ENCODE results near the gene ATRNL1. TPM values are rescaled to one million over a fixed set of nuclear protein-coding genes. Genes with fewer than 3 reads are reported as not detected.

The ATRNL1 gene, protein sequence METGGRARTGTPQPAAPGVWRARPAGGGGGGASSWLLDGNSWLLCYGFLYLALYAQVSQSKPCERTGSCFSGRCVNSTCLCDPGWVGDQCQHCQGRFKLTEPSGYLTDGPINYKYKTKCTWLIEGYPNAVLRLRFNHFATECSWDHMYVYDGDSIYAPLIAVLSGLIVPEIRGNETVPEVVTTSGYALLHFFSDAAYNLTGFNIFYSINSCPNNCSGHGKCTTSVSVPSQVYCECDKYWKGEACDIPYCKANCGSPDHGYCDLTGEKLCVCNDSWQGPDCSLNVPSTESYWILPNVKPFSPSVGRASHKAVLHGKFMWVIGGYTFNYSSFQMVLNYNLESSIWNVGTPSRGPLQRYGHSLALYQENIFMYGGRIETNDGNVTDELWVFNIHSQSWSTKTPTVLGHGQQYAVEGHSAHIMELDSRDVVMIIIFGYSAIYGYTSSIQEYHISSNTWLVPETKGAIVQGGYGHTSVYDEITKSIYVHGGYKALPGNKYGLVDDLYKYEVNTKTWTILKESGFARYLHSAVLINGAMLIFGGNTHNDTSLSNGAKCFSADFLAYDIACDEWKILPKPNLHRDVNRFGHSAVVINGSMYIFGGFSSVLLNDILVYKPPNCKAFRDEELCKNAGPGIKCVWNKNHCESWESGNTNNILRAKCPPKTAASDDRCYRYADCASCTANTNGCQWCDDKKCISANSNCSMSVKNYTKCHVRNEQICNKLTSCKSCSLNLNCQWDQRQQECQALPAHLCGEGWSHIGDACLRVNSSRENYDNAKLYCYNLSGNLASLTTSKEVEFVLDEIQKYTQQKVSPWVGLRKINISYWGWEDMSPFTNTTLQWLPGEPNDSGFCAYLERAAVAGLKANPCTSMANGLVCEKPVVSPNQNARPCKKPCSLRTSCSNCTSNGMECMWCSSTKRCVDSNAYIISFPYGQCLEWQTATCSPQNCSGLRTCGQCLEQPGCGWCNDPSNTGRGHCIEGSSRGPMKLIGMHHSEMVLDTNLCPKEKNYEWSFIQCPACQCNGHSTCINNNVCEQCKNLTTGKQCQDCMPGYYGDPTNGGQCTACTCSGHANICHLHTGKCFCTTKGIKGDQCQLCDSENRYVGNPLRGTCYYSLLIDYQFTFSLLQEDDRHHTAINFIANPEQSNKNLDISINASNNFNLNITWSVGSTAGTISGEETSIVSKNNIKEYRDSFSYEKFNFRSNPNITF (N-terminal part only)
- total RNA-seq (2014; rRNA removed; shearing (Covaris generic)) = not detected in 2 replicates
- total RNA-seq (2022) = not detected in 2 replicates
- Bru-seq, nascent RNA = percentile 1 among the genes with signal in this experiment
- BruChase-seq, experiment 1, labeled RNA remaining after a 6-hour chase = percentile 2 among the genes with signal in this experiment
- BruChase-seq, experiment 2, labeled RNA remaining after a 2-hour chase = percentile 2 among the genes with signal in this experiment
- long read RNA-seq = 0 reads

- CTCF ChIA-PET (ENCODE audit: unreplicated experiment) = no interaction called here
- Histone ChIP-seq H2AFZ (ENCODE audit: low read length) (no peak within 1 kb of the TSS), H3K4me3 (ENCODE audit: low read depth, low read length, poor library complexity, severe bottlenecking) (no peak within 1 kb of the TSS), H4K20me1 (ENCODE audit: insufficient read depth, low read length) (no peaks in the 10 kb centered on the region), H3K4me1 (ENCODE audit: insufficient read depth, low read length, poor library complexity, severe bottlenecking) (no peaks in the 10 kb centered on the region), H3K36me3 (ENCODE audit: insufficient read depth, low read length) (no peaks in the 10 kb centered on the region), H3K9me2 (ENCODE audit: insufficient read depth, low read length) (no peaks in the 10 kb centered on the region), H3K27ac (ENCODE audit: low read depth, low read length, poor library complexity, severe bottlenecking) (no peak within 1 kb of the TSS), H3K79me2 (ENCODE audit: insufficient read depth, low read depth, low read length) (no peaks in the 10 kb centered on the region), H3K4me2 (ENCODE audit: low read length) (no peak within 1 kb of the TSS), H3K9me3 (ENCODE audit: low read length) (no peaks in the 10 kb centered on the region)
- no TSS peak for BruUV-seq (replicated peaks)
- no peak for DNase-seq (ENCODE audit: low spot score)
- intact Hi-C loops (cut with micrococcal nuclease; ENCODE audit: unreplicated experiment) = no loop called here
- POLR2A ChIA-PET = no interaction called here
- TF ChIP-seq EZH2phosphoT487 (IDR thresholded peaks at IDR 0.05; ENCODE audit: borderline replicate concordance, low read depth, low read length) (no peak), CTCF (conservative IDR thresholded peaks at IDR 0.05; ENCODE audit: low read length) (no peak)
These were observed at the start of gene ATRNL1 for GRCh38 chr10:115093286-115093775. Gene ATRNL1 (plus strand): TSS chr10:115093365. CDS start chr10:115093751, 386 bp downstream.

DNA sequence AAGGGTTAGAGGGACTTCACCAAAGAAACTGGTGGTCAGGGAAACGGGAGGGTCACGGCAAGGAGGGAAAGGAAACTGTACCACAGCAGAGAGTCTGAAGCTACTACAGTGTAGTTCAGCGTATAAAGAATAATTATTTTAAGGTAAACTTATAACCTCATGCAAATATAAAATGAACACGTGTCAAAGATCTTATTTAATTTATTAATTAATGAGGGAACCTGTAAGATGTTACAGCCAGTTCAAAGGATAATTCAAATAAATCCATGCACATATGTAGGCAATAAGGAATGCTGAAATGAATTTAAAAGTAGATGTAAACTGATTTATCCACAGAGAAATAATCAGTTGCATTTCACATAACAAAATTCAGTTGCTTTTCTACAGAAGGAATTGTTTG is 49.4 kb upstream of the ATRNL1 start:
- no peak for DNase-seq (ENCODE audit: low spot score)
- intact Hi-C loops (cut with micrococcal nuclease; ENCODE audit: unreplicated experiment) = no loop called here
- ChIA-PET POLR2A (no interaction called here), CTCF (ENCODE audit: unreplicated experiment) (no interaction called here)
- Histone ChIP-seq H2AFZ (ENCODE audit: low read length) (no peak overlapping the region), H4K20me1 (ENCODE audit: insufficient read depth, low read length) (no peaks in the 10 kb centered on the region), H3K36me3 (ENCODE audit: insufficient read depth, low read length) (no peaks in the 10 kb centered on the region), H3K27ac (ENCODE audit: low read depth, low read length, poor library complexity, severe bottlenecking) (no peak overlapping the region), H3K4me2 (ENCODE audit: low read length) (no peak overlapping the region), H3K79me2 (ENCODE audit: insufficient read depth, low read depth, low read length) (no peaks in the 10 kb centered on the region), H3K4me1 (ENCODE audit: insufficient read depth, low read length, poor library complexity, severe bottlenecking) (no peaks in the 10 kb centered on the region), H3K9me2 (ENCODE audit: insufficient read depth, low read length) (no peaks in the 10 kb centered on the region), H3K4me3 (ENCODE audit: low read depth, low read length, poor library complexity, severe bottlenecking) (no peak overlapping the region), H3K9me3 (ENCODE audit: low read length) (no peaks in the 10 kb centered on the region)
- no TSS peak for BruUV-seq (replicated peaks)
- TF ChIP-seq CTCF (conservative IDR thresholded peaks at IDR 0.05; ENCODE audit: low read length) (no peak), EZH2phosphoT487 (IDR thresholded peaks at IDR 0.05; ENCODE audit: borderline replicate concordance, low read depth, low read length) (no peak)
